ENCODE measurements around the gene ALK.

ALK gene

DNA sequence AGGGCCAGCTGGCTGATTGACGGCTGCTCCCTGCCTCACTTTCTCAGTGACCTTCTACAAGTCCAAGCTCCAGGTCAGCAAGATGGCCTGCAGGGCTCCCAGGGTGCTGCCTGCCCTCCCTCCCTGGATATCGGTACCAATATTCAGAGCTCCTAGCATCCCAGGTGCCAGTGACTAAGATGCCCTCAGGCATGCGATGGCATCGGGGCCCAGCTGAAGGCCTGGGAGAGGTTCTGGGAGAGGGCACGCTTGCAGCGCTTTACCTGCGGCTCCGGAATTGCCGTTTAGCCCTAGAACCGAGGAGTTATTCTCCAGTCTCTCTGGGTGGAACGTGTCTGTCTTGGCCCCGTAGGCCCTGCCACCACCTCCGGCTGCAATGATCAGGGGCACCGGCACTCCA is 689.3 kb downstream of the ALK start:
- no peak for TF ChIP-seq EGR1 (IDR thresholded peaks at IDR 0.05)
- no peak for TF ChIP-seq RAD21 (IDR thresholded peaks at IDR 0.05; ENCODE audit: low read depth)
- TF ChIP-seq, protein P1, sequence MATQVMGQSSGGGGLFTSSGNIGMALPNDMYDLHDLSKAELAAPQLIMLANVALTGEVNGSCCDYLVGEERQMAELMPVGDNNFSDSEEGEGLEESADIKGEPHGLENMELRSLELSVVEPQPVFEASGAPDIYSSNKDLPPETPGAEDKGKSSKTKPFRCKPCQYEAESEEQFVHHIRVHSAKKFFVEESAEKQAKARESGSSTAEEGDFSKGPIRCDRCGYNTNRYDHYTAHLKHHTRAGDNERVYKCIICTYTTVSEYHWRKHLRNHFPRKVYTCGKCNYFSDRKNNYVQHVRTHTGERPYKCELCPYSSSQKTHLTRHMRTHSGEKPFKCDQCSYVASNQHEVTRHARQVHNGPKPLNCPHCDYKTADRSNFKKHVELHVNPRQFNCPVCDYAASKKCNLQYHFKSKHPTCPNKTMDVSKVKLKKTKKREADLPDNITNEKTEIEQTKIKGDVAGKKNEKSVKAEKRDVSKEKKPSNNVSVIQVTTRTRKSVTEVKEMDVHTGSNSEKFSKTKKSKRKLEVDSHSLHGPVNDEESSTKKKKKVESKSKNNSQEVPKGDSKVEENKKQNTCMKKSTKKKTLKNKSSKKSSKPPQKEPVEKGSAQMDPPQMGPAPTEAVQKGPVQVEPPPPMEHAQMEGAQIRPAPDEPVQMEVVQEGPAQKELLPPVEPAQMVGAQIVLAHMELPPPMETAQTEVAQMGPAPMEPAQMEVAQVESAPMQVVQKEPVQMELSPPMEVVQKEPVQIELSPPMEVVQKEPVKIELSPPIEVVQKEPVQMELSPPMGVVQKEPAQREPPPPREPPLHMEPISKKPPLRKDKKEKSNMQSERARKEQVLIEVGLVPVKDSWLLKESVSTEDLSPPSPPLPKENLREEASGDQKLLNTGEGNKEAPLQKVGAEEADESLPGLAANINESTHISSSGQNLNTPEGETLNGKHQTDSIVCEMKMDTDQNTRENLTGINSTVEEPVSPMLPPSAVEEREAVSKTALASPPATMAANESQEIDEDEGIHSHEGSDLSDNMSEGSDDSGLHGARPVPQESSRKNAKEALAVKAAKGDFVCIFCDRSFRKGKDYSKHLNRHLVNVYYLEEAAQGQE (IDR thresholded peaks at IDR 0.05; ENCODE audit: low read depth), result no peak
- no peak for TF ChIP-seq TEAD4 (IDR thresholded peaks at IDR 0.05)
- TF ChIP-seq EP300 (IDR thresholded peaks at IDR 0.05; ENCODE audit: borderline replicate concordance), result no peak
- no peak for TF ChIP-seq YY1 (IDR thresholded peaks at IDR 0.05; ENCODE audit: low read depth)
- no peak for TF ChIP-seq MAX (IDR thresholded peaks at IDR 0.05)
- TF ChIP-seq, protein P2, sequence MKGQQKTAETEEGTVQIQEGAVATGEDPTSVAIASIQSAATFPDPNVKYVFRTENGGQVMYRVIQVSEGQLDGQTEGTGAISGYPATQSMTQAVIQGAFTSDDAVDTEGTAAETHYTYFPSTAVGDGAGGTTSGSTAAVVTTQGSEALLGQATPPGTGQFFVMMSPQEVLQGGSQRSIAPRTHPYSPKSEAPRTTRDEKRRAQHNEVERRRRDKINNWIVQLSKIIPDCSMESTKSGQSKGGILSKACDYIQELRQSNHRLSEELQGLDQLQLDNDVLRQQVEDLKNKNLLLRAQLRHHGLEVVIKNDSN (IDR thresholded peaks at IDR 0.05), result no peak
- no peak for TF ChIP-seq CREB1 (IDR thresholded peaks at IDR 0.05; ENCODE audit: low read depth)
- no peak for TF ChIP-seq CEBPB (IDR thresholded peaks at IDR 0.05)
- TF ChIP-seq TCF12 (IDR thresholded peaks at IDR 0.05; ENCODE audit: low read depth), result no peak
- no peak for TF ChIP-seq ZBTB7A (IDR thresholded peaks at IDR 0.05; ENCODE audit: low read depth)
- no peak for TF ChIP-seq FOXM1 (IDR thresholded peaks at IDR 0.05; ENCODE audit: borderline replicate concordance, low read depth)
- no peak for TF ChIP-seq TAF1 (IDR thresholded peaks at IDR 0.05; ENCODE audit: low read depth)
- TF ChIP-seq NFIC (IDR thresholded peaks at IDR 0.05), result no peak

DNA sequence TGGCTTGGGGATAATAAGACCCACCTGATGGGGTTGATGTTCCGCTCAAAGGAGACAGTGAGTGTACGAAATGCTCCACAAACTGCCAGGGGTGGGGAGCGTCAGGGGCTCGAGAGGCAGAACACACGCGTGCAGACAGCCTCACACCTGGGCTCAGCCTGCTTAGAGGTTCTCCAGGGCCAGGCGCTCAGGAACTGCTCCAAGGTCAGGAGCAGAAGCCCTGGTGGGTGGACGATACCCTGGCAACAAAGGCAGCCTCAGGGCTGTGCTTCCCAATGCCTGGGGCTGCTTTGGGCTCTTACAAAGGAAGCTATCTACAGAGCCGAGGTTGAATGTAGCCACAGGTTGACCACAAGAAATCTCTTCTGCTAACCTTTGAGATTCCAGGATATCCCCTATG is 691.7 kb downstream of the ALK start:
- TF ChIP-seq TCF12 (IDR thresholded peaks at IDR 0.05; ENCODE audit: low read depth), result no peak
- no peak for TF ChIP-seq CREB1 (IDR thresholded peaks at IDR 0.05; ENCODE audit: low read depth)
- no peak for TF ChIP-seq NFIC (IDR thresholded peaks at IDR 0.05)
- no peak for TF ChIP-seq TAF1 (IDR thresholded peaks at IDR 0.05; ENCODE audit: low read depth)

GRCh38 chr2:29228947-29229346 is 692.4 kb downstream of the ALK start:
- TF ChIP-seq TEAD4 (IDR thresholded peaks at IDR 0.05) (no peak), FOXM1 (IDR thresholded peaks at IDR 0.05; ENCODE audit: borderline replicate concordance, low read depth) (no peak), RAD21 (IDR thresholded peaks at IDR 0.05; ENCODE audit: low read depth) (no peak), CEBPB (IDR thresholded peaks at IDR 0.05) (no peak)

DNA sequence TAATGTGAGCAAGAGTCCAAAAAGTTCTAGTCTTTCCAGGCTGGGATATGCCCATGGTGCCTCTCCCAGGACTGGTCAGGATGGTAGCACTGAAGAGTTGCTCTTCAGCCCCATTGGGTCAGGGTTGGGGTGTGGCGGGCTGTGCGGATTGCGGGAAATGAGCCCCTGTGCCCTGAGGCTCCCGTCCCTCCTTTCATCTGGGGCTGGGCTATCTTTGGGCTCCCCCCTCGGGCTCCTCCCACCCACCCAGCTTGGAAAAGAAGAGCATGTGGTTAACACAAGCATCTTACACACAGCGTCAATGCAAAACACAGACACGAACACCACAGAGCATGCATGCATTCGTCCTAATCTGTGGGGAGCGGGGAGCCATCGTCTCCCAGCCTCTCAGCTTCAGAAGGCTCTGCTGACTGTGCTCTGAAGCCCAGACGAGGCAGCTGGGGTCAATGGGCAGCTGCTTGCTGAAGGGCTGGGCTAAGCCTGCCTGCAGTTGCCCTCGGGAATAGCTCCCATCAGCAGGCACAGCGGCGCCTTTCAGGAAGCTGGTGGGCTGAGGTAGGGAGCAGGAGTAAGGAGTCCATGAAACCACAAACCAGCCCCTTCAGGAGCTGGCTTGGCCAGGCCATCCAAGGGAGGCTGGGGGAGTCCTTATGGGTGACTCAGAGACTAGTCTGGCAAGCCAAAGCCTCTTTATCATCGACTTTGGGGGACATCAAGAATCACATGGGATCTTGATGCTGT is 693.3 kb downstream of the ALK start:
- TF ChIP-seq EP300 (IDR thresholded peaks at IDR 0.05; ENCODE audit: borderline replicate concordance), result no peak
- no peak for TF ChIP-seq CREB1 (IDR thresholded peaks at IDR 0.05; ENCODE audit: low read depth)
- TF ChIP-seq RAD21 (IDR thresholded peaks at IDR 0.05; ENCODE audit: low read depth), result no peak
- no peak for TF ChIP-seq NFIC (IDR thresholded peaks at IDR 0.05)
- TF ChIP-seq TEAD4 (IDR thresholded peaks at IDR 0.05), result no peak
- TF ChIP-seq FOXM1 (IDR thresholded peaks at IDR 0.05; ENCODE audit: borderline replicate concordance, low read depth), result no peak
- TF ChIP-seq TAF1 (IDR thresholded peaks at IDR 0.05; ENCODE audit: low read depth), result no peak
- TF ChIP-seq, protein P2 (IDR thresholded peaks at IDR 0.05), result no peak
- no peak for TF ChIP-seq YY1 (IDR thresholded peaks at IDR 0.05; ENCODE audit: low read depth)
- TF ChIP-seq ZBTB7A (IDR thresholded peaks at IDR 0.05; ENCODE audit: low read depth), result no peak
- no peak for TF ChIP-seq EGR1 (IDR thresholded peaks at IDR 0.05)

DNA sequence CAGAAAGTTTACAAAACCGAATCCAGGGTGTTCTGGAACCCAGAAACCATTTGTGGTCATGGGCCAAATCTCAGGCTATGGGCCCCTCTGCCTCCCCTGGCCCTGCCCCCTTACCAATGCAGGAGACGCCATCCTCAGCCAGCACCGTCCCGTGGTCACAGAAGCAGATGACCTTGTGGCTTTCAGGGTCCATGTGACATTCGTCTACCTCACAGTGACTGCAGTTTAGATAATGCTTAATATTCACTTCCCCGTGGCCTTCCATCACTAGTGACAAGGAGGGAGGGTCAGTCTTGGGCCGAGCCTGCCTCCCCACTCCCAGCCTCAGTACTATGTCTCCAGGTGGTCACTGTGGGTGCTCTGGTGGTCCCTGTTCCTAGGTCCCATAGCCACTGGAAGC is 694.6 kb downstream of the ALK start:
- TF ChIP-seq ZBTB7A (IDR thresholded peaks at IDR 0.05; ENCODE audit: low read depth) (no peak), CREB1 (IDR thresholded peaks at IDR 0.05; ENCODE audit: low read depth) (no peak), EP300 (IDR thresholded peaks at IDR 0.05; ENCODE audit: borderline replicate concordance) (no peak), TEAD4 (IDR thresholded peaks at IDR 0.05) (no peak)
- TF ChIP-seq, protein P2 (IDR thresholded peaks at IDR 0.05), result no peak

DNA sequence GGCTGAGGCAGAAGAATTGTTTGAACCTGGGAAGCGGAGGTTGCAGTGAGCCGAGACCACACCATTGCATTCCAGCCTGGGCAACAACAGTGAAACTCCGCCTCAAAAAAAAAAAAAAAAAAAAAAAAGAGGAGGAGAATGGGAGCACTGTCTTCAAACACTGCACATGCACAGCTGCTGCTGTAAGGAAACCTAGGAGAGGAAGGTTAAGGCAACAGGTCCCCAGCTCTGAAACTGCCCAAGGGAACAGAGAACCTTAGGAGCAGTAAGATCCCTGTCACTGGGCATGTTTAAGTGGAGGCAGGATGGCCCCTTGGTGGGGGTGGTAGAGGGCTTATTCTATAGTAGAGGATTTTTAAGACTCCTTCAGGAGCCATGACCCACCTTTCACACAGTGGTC is 695.0 kb downstream of the ALK start:
- TF ChIP-seq EGR1 (IDR thresholded peaks at IDR 0.05) (no peak), EP300 (IDR thresholded peaks at IDR 0.05; ENCODE audit: borderline replicate concordance) (no peak), CREB1 (IDR thresholded peaks at IDR 0.05; ENCODE audit: low read depth) (no peak), RAD21 (IDR thresholded peaks at IDR 0.05; ENCODE audit: low read depth) (no peak), YY1 (IDR thresholded peaks at IDR 0.05; ENCODE audit: low read depth) (no peak), CEBPB (IDR thresholded peaks at IDR 0.05) (no peak), ZBTB7A (IDR thresholded peaks at IDR 0.05; ENCODE audit: low read depth) (no peak), FOXM1 (IDR thresholded peaks at IDR 0.05; ENCODE audit: borderline replicate concordance, low read depth) (no peak), NFIC (IDR thresholded peaks at IDR 0.05) (no peak)

DNA sequence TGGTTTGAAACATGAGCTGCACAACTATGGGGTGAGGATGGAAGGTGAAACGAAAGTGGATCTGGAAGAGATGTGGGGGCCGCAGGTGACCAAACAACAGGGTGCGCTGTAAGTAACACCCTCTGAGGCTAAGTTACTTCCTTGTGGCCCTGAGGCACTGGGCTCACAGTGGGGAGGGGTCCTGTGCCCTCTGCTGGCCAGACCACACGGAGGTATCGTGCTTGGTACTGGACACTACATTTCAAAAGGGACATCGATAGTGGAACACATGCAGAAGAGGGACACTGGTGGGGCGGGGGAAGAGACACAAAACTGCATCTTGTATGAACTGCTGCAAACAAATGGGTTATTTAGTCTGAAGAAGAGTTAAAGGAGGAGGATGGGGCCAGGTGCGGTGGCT is 695.6 kb downstream of the ALK start:
- TF ChIP-seq TAF1 (IDR thresholded peaks at IDR 0.05; ENCODE audit: low read depth) (no peak), MAX (IDR thresholded peaks at IDR 0.05) (no peak), FOXM1 (IDR thresholded peaks at IDR 0.05; ENCODE audit: borderline replicate concordance, low read depth) (no peak), NFIC (IDR thresholded peaks at IDR 0.05) (no peak), TCF12 (IDR thresholded peaks at IDR 0.05; ENCODE audit: low read depth) (no peak), CREB1 (IDR thresholded peaks at IDR 0.05; ENCODE audit: low read depth) (no peak), EP300 (IDR thresholded peaks at IDR 0.05; ENCODE audit: borderline replicate concordance) (no peak), ZBTB7A (IDR thresholded peaks at IDR 0.05; ENCODE audit: low read depth) (no peak), YY1 (IDR thresholded peaks at IDR 0.05; ENCODE audit: low read depth) (no peak)
- TF ChIP-seq, protein P1 (IDR thresholded peaks at IDR 0.05; ENCODE audit: low read depth), result no peak
- TF ChIP-seq, protein P2 (IDR thresholded peaks at IDR 0.05), result no peak

All from Ishikawa (cell line).